ACC112 (cell line): ENCODE data around the gene TJP3.

Source experiments
- H2AFZ ChIP-seq: fragments of 200-600 bp; sonication (generic); one replicate; pipeline ENCODE4 v1.6.0; 2017; ENCODE audit warnings: antibody characterized with exemption, low read length; ENCODE audit not compliant: unreplicated experiment
- H3K27ac ChIP-seq: fragments of 200-600 bp; sonication (generic); 2 replicates; pipeline ENCODE4 v1.5.1; 2014; ENCODE audit warnings: low read depth, mild to moderate bottlenecking, antibody characterized with exemption, low read length, moderate library complexity
- H3K27me3 ChIP-seq: fragments of 200-600 bp; sonication (generic); 2 replicates; pipeline ENCODE4 v1.6.1; 2014; ENCODE audit warnings: mild to moderate bottlenecking, antibody characterized with exemption, low read length, moderate library complexity, mixed read lengths; ENCODE audit not compliant: insufficient read depth
- H3K36me3 ChIP-seq: fragments of 200-600 bp; sonication (generic); 2 replicates; pipeline ENCODE4 v1.6.1; 2016; ENCODE audit warnings: mild to moderate bottlenecking, antibody characterized with exemption, low read length, moderate library complexity, mixed read lengths; ENCODE audit not compliant: insufficient read depth
- H3K4me1 ChIP-seq: fragments of 200-600 bp; sonication (generic); one replicate; pipeline ENCODE4 v1.6.1; 2016; ENCODE audit warnings: low read length, mixed read lengths; ENCODE audit not compliant: insufficient read depth, unreplicated experiment, control insufficient read depth
- H3K4me3 ChIP-seq: fragments of 200-600 bp; sonication (generic); 2 replicates; pipeline ENCODE4 v1.5.1; 2014; ENCODE audit warnings: mild to moderate bottlenecking, low read depth, low read length
- H3K79me2 ChIP-seq: fragments of 200-600 bp; sonication (generic); one replicate; pipeline ENCODE4 v1.6.0; 2016; ENCODE audit warnings: low read length; ENCODE audit not compliant: control insufficient read depth, unreplicated experiment, insufficient read depth

TJP3 gene

DNA sequence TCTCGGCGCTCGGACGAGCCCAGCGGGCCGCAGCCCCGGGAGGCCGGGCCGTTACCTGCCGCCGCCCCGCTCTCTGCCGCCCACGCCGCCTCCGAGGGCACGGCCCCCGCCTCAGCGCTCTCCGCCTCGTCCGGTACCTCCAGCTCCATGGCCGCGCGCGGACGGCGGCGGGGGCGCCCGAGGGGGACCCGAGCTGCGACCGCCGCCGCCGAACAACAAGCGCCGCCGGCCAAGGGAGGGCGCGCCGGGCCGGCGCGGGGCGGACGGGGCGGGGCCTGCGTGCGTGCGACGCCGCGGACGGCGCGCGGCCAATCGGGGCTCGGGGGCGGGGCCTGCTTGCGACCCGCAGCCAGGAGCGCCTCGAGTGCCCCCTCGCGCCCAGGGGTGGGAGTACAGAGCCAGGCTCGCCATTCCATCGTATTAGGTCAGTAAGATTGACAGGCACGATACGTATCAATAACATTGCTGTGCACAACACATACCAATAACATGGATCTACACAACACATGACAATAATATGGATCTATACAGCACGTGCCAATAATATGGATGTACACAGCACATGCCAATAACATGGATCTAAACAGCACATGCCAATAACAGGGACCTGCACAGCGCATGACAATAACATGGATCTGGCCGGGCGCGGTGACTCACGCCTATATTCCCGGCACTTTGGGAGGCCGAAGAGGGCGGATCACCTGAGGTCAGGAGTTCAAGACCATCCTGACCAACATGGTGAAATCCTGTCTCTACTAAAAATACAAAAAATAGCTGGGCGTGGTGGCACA lies 7.7 kb upstream of the TJP3 start, which contains the start of gene PIP5K1C:
TSS of gene PIP5K1C (minus strand) at position 227 of the 791 bp plus-strand sequence. CDS start at position 149, 78 bp downstream.
- Histone ChIP-seq H3K36me3 (no peaks in the 10 kb centered on the region), H3K79me2 (peaks cover 40% of the 10 kb centered on the region), H3K4me1 (peaks cover 3% of the 10 kb centered on the region), H2AFZ (no peak within 1 kb of the TSS), H3K4me3 (peak within 1 kb of the TSS; percentile 93), H3K27ac (peak within 1 kb of the TSS; percentile 32; the same call in 1 of the 2 replicates), H3K27me3 (no peaks in the 10 kb centered on the region)

DNA sequence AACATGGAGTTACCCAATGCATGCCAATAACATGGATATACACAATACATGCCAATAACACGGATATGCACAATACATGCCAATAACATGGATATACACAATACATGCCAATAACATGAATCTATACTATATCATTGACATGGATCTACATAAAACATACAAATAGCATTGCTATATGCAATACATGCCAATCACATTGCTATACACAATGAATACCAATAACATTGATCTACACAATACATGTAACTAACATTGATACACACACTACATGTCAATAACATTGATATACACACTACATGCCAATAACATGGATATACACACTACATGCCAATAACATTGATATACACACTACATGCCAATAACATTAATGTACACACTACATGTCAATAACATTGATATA lies 7.0 kb upstream of the TJP3 start:
- no peaks in the 10 kb centered on the region for H3K36me3 ChIP-seq
- no peak overlapping the region for H2AFZ ChIP-seq
- peaks cover 35% of the 10 kb centered on the region for H3K79me2 ChIP-seq
- H3K4me3 ChIP-seq: no peak overlapping the region
- H3K4me1 ChIP-seq: peaks cover 3% of the 10 kb centered on the region
- H3K27me3 ChIP-seq: no peaks in the 10 kb centered on the region
- no peak overlapping the region for H3K27ac ChIP-seq

DNA sequence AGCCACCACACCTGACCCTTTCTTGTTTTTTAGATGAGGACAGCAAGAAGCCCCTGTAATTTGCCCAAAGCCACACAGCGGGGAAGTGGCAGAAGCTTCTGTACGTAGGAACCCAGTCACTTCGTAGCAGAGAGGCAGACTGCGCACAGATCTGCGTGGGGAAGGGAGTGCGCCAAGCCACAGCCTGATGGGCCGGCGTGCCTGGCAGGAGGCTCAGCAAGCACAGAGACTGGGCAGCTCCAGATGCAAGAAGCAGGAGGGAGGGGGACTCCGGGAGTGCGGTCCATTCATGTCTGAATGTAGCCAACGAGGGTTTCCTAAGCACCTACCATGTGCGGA lies 347 bp upstream of the TJP3 start:
- Histone ChIP-seq H2AFZ (no peak overlapping the region), H3K27me3 (peaks cover 14% of the 10 kb centered on the region; the same call in 1 of the 2 replicates)

DNA sequence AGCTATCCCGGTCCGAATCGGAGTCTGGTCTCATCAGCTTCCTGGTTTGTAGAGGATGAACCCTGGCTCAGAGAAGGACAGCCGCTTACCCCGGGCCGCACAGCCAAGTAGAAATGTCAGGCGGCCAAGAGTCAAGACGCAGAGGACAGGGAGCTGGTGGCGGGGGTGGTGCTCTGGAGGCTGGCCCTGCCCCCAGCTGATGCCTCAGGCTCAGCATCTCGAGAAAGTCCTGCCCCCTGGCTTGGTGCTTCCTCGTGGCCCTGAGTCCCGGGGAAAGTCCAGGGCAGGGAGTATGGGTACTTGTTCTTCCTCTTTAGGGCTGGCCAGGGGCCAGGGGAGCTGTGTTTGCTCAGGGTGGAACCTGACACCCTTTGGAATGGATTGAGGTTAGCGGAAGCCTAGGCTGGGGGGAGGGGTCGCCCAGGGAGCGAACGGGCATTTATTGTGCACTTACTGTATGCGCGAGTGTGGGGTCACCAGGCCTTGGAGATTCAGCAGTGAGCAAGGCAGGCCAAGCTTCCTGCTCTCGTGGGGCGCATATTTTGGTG lies 2.2 kb downstream of the TJP3 start:
- H3K79me2 ChIP-seq: no peaks in the 10 kb centered on the region
- no peak overlapping the region for H2AFZ ChIP-seq
- H3K36me3 ChIP-seq: no peaks in the 10 kb centered on the region
- peaks cover 14% of the 10 kb centered on the region; the same call in 1 of the 2 replicates for H3K27me3 ChIP-seq
- no peak overlapping the region for H3K27ac ChIP-seq
- no peak overlapping the region for H3K4me3 ChIP-seq
- H3K4me1 ChIP-seq: no peaks in the 10 kb centered on the region

More for the DNA sequence above, 347 bp upstream of the TJP3 start:
- Histone ChIP-seq H3K27ac (no peak overlapping the region), H3K36me3 (no peaks in the 10 kb centered on the region), H3K4me3 (no peak overlapping the region), H3K4me1 (no peaks in the 10 kb centered on the region), H3K79me2 (no peaks in the 10 kb centered on the region)

DNA sequence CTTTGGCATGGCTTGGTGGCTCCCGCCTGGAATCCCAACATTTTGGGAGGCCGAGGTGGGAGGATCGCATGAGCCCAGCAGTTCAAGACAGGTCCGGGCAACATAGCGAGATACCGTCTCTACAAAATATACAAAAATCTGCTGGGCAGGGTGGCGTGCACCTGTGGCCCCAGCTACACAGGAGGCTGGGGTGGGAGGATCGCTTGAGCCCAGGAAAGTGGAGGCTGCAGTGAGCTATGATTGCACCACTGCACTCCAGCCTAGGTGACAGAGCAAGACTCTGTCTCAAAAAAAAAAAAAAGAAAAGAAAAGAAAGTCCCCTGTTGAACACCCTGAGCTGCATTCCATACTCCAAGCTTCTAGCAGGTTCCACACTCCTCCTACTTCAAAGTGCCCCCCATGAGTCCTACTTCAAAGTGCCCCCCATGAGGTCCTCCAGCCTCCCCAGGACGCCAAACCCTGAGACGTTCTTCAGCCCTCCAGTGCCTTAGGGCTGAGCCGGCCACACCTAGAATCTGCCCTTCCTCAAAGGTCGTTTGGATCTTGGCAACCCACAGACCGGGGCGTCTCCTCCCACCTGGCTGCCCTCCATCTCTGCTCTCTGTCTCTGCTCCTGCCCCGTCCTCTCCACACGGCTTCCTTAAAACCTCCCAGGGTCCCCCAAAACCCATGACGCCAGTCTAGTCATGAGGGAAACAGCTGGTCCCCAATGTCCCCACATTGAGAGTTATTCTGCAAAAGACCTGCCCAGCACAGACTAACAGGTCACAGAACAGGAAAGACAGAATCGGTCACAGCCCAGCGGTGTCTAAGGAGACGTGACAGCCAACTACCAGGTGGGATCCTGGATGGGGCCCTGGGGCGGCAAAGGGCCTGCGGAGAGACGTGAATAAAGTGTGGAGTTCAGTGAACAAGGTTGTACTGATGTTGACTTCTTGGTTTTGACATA lies 4.8 kb downstream of the TJP3 start:
- no peak overlapping the region for H2AFZ ChIP-seq
- H3K4me1 ChIP-seq: no peaks in the 10 kb centered on the region
- no peak overlapping the region for H3K27ac ChIP-seq
- H3K4me3 ChIP-seq: no peak overlapping the region
- no peaks in the 10 kb centered on the region for H3K36me3 ChIP-seq
- peaks cover 13% of the 10 kb centered on the region; the same call in 1 of the 2 replicates for H3K27me3 ChIP-seq
- no peaks in the 10 kb centered on the region for H3K79me2 ChIP-seq

DNA sequence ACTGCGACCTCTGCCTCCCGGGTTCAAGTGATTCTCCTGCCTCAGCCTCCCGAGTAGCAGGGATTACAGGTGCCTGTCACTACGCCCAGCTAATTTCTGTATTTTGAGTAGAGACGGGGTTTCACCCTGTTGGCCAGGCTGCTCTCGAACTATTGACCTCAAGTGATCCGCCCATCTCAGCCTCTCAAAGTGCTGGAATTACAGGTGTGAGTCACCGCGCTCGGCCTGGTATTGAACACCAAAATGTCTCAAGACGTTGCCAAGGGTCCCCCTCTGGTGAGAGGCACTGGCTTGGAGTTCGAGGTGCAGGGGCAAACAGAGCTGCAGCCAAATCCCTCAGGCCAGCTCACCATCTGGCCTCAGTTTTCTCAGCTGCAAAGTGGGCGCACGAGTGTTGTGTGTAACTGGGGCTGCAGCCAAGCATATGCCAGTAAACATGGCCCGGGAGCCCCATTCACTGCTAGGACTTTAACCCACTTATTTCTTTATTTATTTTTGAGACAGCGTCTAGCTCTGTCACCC lies 8.0 kb downstream of the TJP3 start:
- H2AFZ ChIP-seq: no peak overlapping the region
- H3K27ac ChIP-seq: no peak overlapping the region
- no peaks in the 10 kb centered on the region for H3K36me3 ChIP-seq
- H3K4me1 ChIP-seq: no peaks in the 10 kb centered on the region
- H3K79me2 ChIP-seq: no peaks in the 10 kb centered on the region
- H3K27me3 ChIP-seq: peaks cover 13% of the 10 kb centered on the region
- H3K4me3 ChIP-seq: no peak overlapping the region

DNA sequence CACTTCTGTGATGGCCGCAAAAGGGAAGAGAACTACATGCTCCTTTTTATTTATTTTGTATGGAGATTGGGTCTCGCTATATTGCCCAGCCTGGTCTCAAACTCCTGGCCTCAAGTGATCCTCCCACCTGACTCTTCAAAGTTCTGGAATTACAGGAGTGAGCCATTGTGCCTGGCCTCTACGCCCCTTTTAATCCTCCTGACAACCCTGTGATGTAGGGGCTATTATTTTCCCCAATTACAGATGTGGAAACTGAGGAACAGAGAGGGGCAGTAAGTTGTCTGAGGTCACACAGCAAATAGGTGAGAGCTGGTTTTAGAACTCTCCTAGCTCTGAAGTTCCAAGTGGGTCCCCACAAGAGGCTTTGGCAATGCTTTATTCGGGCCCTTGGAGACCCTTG lies 11.7 kb downstream of the TJP3 start:
- Histone ChIP-seq H2AFZ (no peak overlapping the region), H3K4me3 (no peak overlapping the region), H3K4me1 (no peaks in the 10 kb centered on the region), H3K36me3 (no peaks in the 10 kb centered on the region), H3K27ac (no peak overlapping the region), H3K79me2 (no peaks in the 10 kb centered on the region), H3K27me3 (peaks cover 33% of the 10 kb centered on the region)

DNA sequence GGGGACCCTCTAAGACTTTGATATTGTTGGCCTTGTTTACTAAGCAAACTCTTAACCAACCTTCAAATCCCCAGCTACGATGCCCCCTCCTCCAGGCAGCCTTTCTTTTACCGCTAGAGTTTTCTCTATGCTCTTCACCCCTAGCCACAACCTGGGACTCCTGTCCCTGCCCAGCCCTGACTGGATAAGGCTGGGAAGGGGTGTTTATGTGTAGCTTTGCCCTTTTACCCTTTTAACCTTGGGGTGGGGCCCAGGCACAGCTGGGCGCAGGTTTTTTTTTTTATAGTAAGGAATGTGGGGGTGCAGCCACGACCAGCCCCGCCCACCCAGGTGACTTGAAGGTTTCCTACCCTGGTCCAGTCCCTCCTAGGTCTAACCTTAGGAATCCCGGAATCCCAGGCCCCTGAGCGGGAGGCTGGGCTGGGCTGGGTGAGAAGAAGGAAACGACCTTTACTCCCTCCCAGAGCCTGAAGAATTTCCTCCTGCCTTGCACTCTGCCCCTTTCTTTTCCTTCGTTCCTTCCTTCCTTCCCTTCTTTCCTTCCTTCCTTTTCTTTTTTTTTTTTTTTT lies 12.2 kb downstream of the TJP3 start:
- no peaks in the 10 kb centered on the region for H3K79me2 ChIP-seq
- peaks cover 33% of the 10 kb centered on the region for H3K27me3 ChIP-seq
- no peak overlapping the region for H3K27ac ChIP-seq
- no peak overlapping the region for H2AFZ ChIP-seq
- H3K4me1 ChIP-seq: no peaks in the 10 kb centered on the region
- H3K36me3 ChIP-seq: no peaks in the 10 kb centered on the region
- no peak overlapping the region for H3K4me3 ChIP-seq

DNA sequence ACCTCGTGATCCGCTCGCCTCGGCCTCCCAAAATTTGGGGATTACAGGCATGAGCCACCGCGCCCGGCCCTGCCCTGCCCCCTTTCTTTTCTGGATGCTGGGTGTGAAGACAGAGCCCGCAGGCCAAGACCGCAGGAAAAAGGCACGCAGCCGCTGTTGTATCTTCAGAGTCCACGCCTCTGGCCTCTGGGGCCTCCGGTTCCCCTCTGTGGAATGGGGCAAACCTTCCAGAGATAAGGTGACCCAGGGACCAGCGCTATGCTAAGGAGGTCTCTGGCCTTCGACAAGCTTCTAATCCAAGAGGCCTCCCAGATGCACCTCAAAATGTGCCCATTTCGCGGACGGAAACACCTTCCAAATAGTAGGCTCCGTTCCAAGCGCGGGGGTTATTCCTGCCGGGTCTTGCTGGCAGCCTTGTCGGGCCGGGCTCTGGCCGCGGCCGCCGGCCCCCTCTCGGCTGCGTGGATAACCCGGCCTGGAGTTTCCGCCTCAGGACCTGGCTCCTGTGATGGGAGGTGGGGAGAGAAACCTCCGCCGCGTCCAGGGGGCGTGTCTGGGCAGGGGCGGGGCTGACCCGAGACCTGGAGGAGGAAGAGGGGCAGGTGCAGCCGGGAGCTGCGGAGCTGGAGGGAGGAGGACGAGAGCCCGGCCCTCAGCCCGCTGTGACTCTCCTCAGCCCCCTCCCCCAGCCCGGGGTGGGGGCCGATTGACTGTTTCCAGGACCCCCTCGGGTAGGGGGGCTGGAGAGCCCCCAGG lies 13.1 kb downstream of the TJP3 start:
- no peak overlapping the region for H3K4me3 ChIP-seq
- no peaks in the 10 kb centered on the region for H3K36me3 ChIP-seq
- peaks cover 33% of the 10 kb centered on the region for H3K27me3 ChIP-seq
- no peaks in the 10 kb centered on the region for H3K4me1 ChIP-seq
- H2AFZ ChIP-seq: no peak overlapping the region
- no peak overlapping the region for H3K27ac ChIP-seq
- H3K79me2 ChIP-seq: no peaks in the 10 kb centered on the region
